Measurements from ENCODE around the gene FAM107A. TPM values are rescaled to one million over a fixed set of nuclear protein-coding genes. Genes with fewer than 3 reads are reported as not detected.

FAM107A gene
- polyA plus RNA-seq, 2 donors = 6.3 to 7.2 TPM

- WGBS, 2 donors = 76 to 83% methylated on average over 7 of the region's 7 CpGs
- Histone ChIP-seq H3K27me3 (ENCODE audit: control insufficient read depth in 1 of 2, insufficient read depth in 2 of 2, low read length in 2 of 2) (no peaks in the 10 kb centered on the region), H3K4me1 (ENCODE audit: control insufficient read depth in 2 of 2, insufficient read depth in 2 of 2, low read length in 1 of 2) (peaks cover 4 to 13% of the 10 kb centered on the region in 2 donors), H3K36me3 (ENCODE audit: control insufficient read depth in 2 of 2, insufficient read depth in 2 of 2, low read length in 1 of 2) (no peaks in the 10 kb centered on the region), H3K9me3 (ENCODE audit: control insufficient read depth in 2 of 2, insufficient read depth in 1 of 2, low read depth in 1 of 2, low read length in 1 of 2) (no peaks in the 10 kb centered on the region), H3K4me3 (ENCODE audit: low read depth in 1 of 2, low read length in 2 of 2) (no peak overlapping the region), H3K27ac (ENCODE audit: low read depth in 2 of 2, low read length in 1 of 2) (no peak overlapping the region)
Measured at GRCh38 chr3:58526515-58526957, 50.7 kb downstream of the FAM107A start.

GRCh38 chr3:58524326-58524888 lies 52.8 kb downstream of the FAM107A start:
- WGBS, 2 donors = 87 to 89% methylated on average over 10 to 11 of the region's 11 CpGs
- Histone ChIP-seq H3K9me3 (ENCODE audit: control insufficient read depth in 2 of 2, insufficient read depth in 1 of 2, low read depth in 1 of 2, low read length in 1 of 2) (no peaks in the 10 kb centered on the region), H3K27me3 (ENCODE audit: control insufficient read depth in 1 of 2, insufficient read depth in 2 of 2, low read length in 2 of 2) (no peaks in the 10 kb centered on the region), H3K4me1 (ENCODE audit: control insufficient read depth in 2 of 2, insufficient read depth in 2 of 2, low read length in 1 of 2) (peaks cover 0 to 11% of the 10 kb centered on the region in 2 donors), H3K4me3 (ENCODE audit: low read depth in 1 of 2, low read length in 2 of 2) (no peak overlapping the region), H3K27ac (ENCODE audit: low read depth in 2 of 2, low read length in 1 of 2) (no peak overlapping the region), H3K36me3 (ENCODE audit: control insufficient read depth in 2 of 2, insufficient read depth in 2 of 2, low read length in 1 of 2) (no peaks in the 10 kb centered on the region)

GRCh38 chr3:58522759-58523425 lies 54.3 kb downstream of the FAM107A start:
- Histone ChIP-seq H3K4me3 (ENCODE audit: low read depth in 1 of 2, low read length in 2 of 2) (no peak overlapping the region), H3K36me3 (ENCODE audit: control insufficient read depth in 2 of 2, insufficient read depth in 2 of 2, low read length in 1 of 2) (no peaks in the 10 kb centered on the region), H3K27me3 (ENCODE audit: control insufficient read depth in 1 of 2, insufficient read depth in 2 of 2, low read length in 2 of 2) (no peaks in the 10 kb centered on the region), H3K9me3 (ENCODE audit: control insufficient read depth in 2 of 2, insufficient read depth in 1 of 2, low read depth in 1 of 2, low read length in 1 of 2) (no peaks in the 10 kb centered on the region), H3K4me1 (ENCODE audit: control insufficient read depth in 2 of 2, insufficient read depth in 2 of 2, low read length in 1 of 2) (peaks cover 0 to 8% of the 10 kb centered on the region in 2 donors), H3K27ac (ENCODE audit: low read depth in 2 of 2, low read length in 1 of 2) (no peak overlapping the region)
- WGBS, 2 donors = 86 to 87% methylated on average over 5 of the region's 5 CpGs

GRCh38 chr3:58521917-58522631 lies 55.1 kb downstream of the FAM107A start:
- Histone ChIP-seq H3K27ac (ENCODE audit: low read depth in 2 of 2, low read length in 1 of 2) (no peak overlapping the region), H3K4me1 (ENCODE audit: control insufficient read depth in 2 of 2, insufficient read depth in 2 of 2, low read length in 1 of 2) (peaks cover 0 to 11% of the 10 kb centered on the region in 2 donors), H3K4me3 (ENCODE audit: low read depth in 1 of 2, low read length in 2 of 2) (no peak overlapping the region), H3K9me3 (ENCODE audit: control insufficient read depth in 2 of 2, insufficient read depth in 1 of 2, low read depth in 1 of 2, low read length in 1 of 2) (no peaks in the 10 kb centered on the region), H3K27me3 (ENCODE audit: control insufficient read depth in 1 of 2, insufficient read depth in 2 of 2, low read length in 2 of 2) (no peaks in the 10 kb centered on the region), H3K36me3 (ENCODE audit: control insufficient read depth in 2 of 2, insufficient read depth in 2 of 2, low read length in 1 of 2) (no peaks in the 10 kb centered on the region)
- 66 to 71% methylated on average over 10 of the region's 10 CpGs for WGBS, 2 donors

- H3K4me3 ChIP-seq (ENCODE audit: low read depth in 1 of 2, low read length in 2 of 2) = no peak overlapping the region
- no peaks in the 10 kb centered on the region for H3K9me3 ChIP-seq (ENCODE audit: control insufficient read depth in 2 of 2, insufficient read depth in 1 of 2, low read depth in 1 of 2, low read length in 1 of 2)
- H3K36me3 ChIP-seq (ENCODE audit: control insufficient read depth in 2 of 2, insufficient read depth in 2 of 2, low read length in 1 of 2) = no peaks in the 10 kb centered on the region
- H3K4me1 ChIP-seq (ENCODE audit: control insufficient read depth in 2 of 2, insufficient read depth in 2 of 2, low read length in 1 of 2) = peaks cover 0 to 9% of the 10 kb centered on the region in 2 donors
- WGBS, 2 donors = 91 to 92% methylated on average over 3 of the region's 3 CpGs
- no peaks in the 10 kb centered on the region for H3K27me3 ChIP-seq (ENCODE audit: control insufficient read depth in 1 of 2, insufficient read depth in 2 of 2, low read length in 2 of 2)
- no peak overlapping the region for H3K27ac ChIP-seq (ENCODE audit: low read depth in 2 of 2, low read length in 1 of 2)
Measured at GRCh38 chr3:58521336-58521670, 55.9 kb downstream of the FAM107A start.

- no peaks in the 10 kb centered on the region for H3K36me3 ChIP-seq (ENCODE audit: control insufficient read depth in 2 of 2, insufficient read depth in 2 of 2, low read length in 1 of 2)
- H3K27me3 ChIP-seq (ENCODE audit: control insufficient read depth in 1 of 2, insufficient read depth in 2 of 2, low read length in 2 of 2) = no peaks in the 10 kb centered on the region
- H3K27ac ChIP-seq (ENCODE audit: low read depth in 2 of 2, low read length in 1 of 2) = no peak overlapping the region
- no peak overlapping the region for H3K4me3 ChIP-seq (ENCODE audit: low read depth in 1 of 2, low read length in 2 of 2)
- no peaks in the 10 kb centered on the region for H3K9me3 ChIP-seq (ENCODE audit: control insufficient read depth in 2 of 2, insufficient read depth in 1 of 2, low read depth in 1 of 2, low read length in 1 of 2)
- 70 to 76% methylated on average over 8 of the region's 8 CpGs for WGBS, 2 donors
- peaks cover 0 to 4% of the 10 kb centered on the region in 2 donors for H3K4me1 ChIP-seq (ENCODE audit: control insufficient read depth in 2 of 2, insufficient read depth in 2 of 2, low read length in 1 of 2)
Measured at GRCh38 chr3:58520403-58521335, 56.5 kb downstream of the FAM107A start.

- Histone ChIP-seq H3K9me3 (ENCODE audit: control insufficient read depth in 2 of 2, insufficient read depth in 1 of 2, low read depth in 1 of 2, low read length in 1 of 2) (no peaks in the 10 kb centered on the region), H3K27ac (ENCODE audit: low read depth in 2 of 2, low read length in 1 of 2) (no peak overlapping the region), H3K4me1 (ENCODE audit: control insufficient read depth in 2 of 2, insufficient read depth in 2 of 2, low read length in 1 of 2) (peaks cover 0 to 4% of the 10 kb centered on the region in 2 donors), H3K27me3 (ENCODE audit: control insufficient read depth in 1 of 2, insufficient read depth in 2 of 2, low read length in 2 of 2) (no peaks in the 10 kb centered on the region), H3K36me3 (ENCODE audit: control insufficient read depth in 2 of 2, insufficient read depth in 2 of 2, low read length in 1 of 2) (no peaks in the 10 kb centered on the region), H3K4me3 (ENCODE audit: low read depth in 1 of 2, low read length in 2 of 2) (no peak overlapping the region)
- WGBS, 2 donors = 86 to 94% methylated on average over 6 of the region's 6 CpGs
Measured at GRCh38 chr3:58519668-58520402, 57.4 kb downstream of the FAM107A start.

GRCh38 chr3:58518291-58518789 lies 58.9 kb downstream of the FAM107A start:
- no peak overlapping the region for H3K4me3 ChIP-seq (ENCODE audit: low read depth in 1 of 2, low read length in 2 of 2)
- H3K9me3 ChIP-seq (ENCODE audit: control insufficient read depth in 2 of 2, insufficient read depth in 1 of 2, low read depth in 1 of 2, low read length in 1 of 2) = no peaks in the 10 kb centered on the region
- H3K4me1 ChIP-seq (ENCODE audit: control insufficient read depth in 2 of 2, insufficient read depth in 2 of 2, low read length in 1 of 2) = peaks cover 0 to 4% of the 10 kb centered on the region in 2 donors
- no peaks in the 10 kb centered on the region for H3K36me3 ChIP-seq (ENCODE audit: control insufficient read depth in 2 of 2, insufficient read depth in 2 of 2, low read length in 1 of 2)
- WGBS, 2 donors = 40 to 47% methylated on average over 3 of the region's 3 CpGs
- H3K27ac ChIP-seq (ENCODE audit: low read depth in 2 of 2, low read length in 1 of 2) = no peak overlapping the region
- no peaks in the 10 kb centered on the region for H3K27me3 ChIP-seq (ENCODE audit: control insufficient read depth in 1 of 2, insufficient read depth in 2 of 2, low read length in 2 of 2)
